ENCODE measurements around the gene TMEM8B. TPM values are rescaled to one million over a fixed set of nuclear protein-coding genes. Genes with fewer than 3 reads are reported as not detected.

TMEM8B gene
- total and polyA plus RNA-seq, 2 of the 8 experiments (the other 6 are each of a cell fraction or from before 2014, with no cell fraction given): 7.5 to 10.4 TPM

DNA sequence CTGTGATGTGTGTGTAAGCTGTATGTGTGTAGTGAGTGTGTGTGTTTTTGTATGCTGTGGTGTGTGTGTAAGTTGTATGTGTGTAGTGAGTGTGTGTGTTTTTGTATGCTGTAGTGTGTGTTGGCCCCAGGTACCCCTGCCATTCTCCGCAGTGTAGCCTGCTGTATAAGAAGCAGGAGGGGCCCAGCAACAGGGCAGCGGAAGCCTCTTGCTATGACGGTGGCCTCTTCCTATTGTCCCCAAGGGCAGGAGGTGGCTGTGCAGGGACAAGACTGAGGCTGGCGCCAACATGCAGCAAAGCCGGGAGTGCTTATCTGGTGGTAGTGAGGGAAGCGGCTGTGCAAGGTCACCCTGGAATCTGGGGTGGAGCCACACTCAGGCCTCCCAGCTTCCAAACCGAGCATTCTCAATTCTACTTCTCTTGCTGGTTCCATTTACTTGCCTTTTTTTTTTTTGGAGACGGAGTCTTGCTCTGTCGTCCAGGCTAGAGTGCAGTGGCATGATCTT, 85.3 kb downstream of the TMEM8B start:
- no peaks in the 10 kb centered on the region for H4K20me1 ChIP-seq (replicated peaks in 1 of 2; ENCODE audit: control insufficient read depth in 1 of 2, insufficient read depth in 2 of 2, low read length in 2 of 2)
- H3K79me2 ChIP-seq (ENCODE audit: control insufficient read depth in 1 of 2, insufficient read depth in 2 of 2, low read length in 2 of 2): no peaks in the 10 kb centered on the region
- H3K14ac ChIP-seq (ENCODE audit: insufficient read length): no peak overlapping the region
- no peaks in the 10 kb centered on the region for H3K36me3 ChIP-seq (ENCODE audit: control insufficient read depth in 2 of 4, insufficient read depth in 4 of 4, low read length in 3 of 4)
- DNase-seq (ENCODE audit: low read depth in 1 of 2, low spot score in 2 of 2): no peak
- no peak overlapping the region for H4K8ac ChIP-seq (ENCODE audit: extremely low read depth, insufficient read depth, low read length)
- H3K4ac ChIP-seq (replicated peaks; ENCODE audit: insufficient read length, low read depth, low read length): no peak overlapping the region
- no peak overlapping the region for H3K23ac ChIP-seq (ENCODE audit: insufficient read length)
- no peak overlapping the region for H3K18ac ChIP-seq (ENCODE audit: extremely low read depth, low read length)
- no peak overlapping the region for H2AK5ac ChIP-seq (ENCODE audit: low read depth, low read length)
- FAIRE-seq: peak; percentile 97
- H3K9me3 ChIP-seq (ENCODE audit: insufficient read depth in 2 of 2, low read depth in 1 of 2, low read length in 1 of 2): no peaks in the 10 kb centered on the region
- H3K27me3 ChIP-seq (replicated peaks in 1 of 4; ENCODE audit: control insufficient read depth in 3 of 4, extremely low read depth in 1 of 4, insufficient read depth in 3 of 4, low read length in 3 of 4): no peaks in the 10 kb centered on the region; a peak in 1 of 7 replicates
- H2AFZ ChIP-seq (ENCODE audit: low read length): no peak overlapping the region
- H4K5ac ChIP-seq (ENCODE audit: insufficient read length, low read depth, low read length): no peak overlapping the region
- no peak overlapping the region for H2BK120ac ChIP-seq (replicated peaks; ENCODE audit: low read depth, low read length)
- no peak overlapping the region for H2BK15ac ChIP-seq (ENCODE audit: low read length)
- no peak overlapping the region for H3K56ac ChIP-seq (replicated peaks; ENCODE audit: insufficient read length, low read depth, low read length)
- WGBS, 2 experiments (ENCODE audit: extremely low coverage in 1 of 2, insufficient coverage in 1 of 2, insufficient read length in 1 of 2, insufficient replicate concordance in 2 of 2, low coverage in 1 of 2, low lambda C conversion rate in 2 of 2, missing lambda C conversion rate in 1 of 2): 83% methylated on average over 9 of the region's 9 CpGs; no CpG with 5 or more reads in 1 of the 2 experiments
- peaks cover 3% of the 10 kb centered on the region; the same call in 1 of the 2 replicates for H3K23me2 ChIP-seq (ENCODE audit: low read depth, low read length)
- H3K9ac ChIP-seq (replicated peaks in 1 of 4; ENCODE audit: extremely low read depth in 1 of 4, low read depth in 3 of 4, low read length in 3 of 4): peak overlapping the region in 1 of 4 experiments; percentile 60; a peak in 1 of 7 replicates
- no peak for TF ChIP-seq SP1 (IDR thresholded peaks at IDR 0.05; ENCODE audit: low read depth, low read length)
- no peak for TF ChIP-seq JUN (IDR thresholded peaks at IDR 0.05; ENCODE audit: low read depth, low read length)
- TF ChIP-seq TAF1 (IDR thresholded peaks at IDR 0.05; ENCODE audit: low read depth, low read length): no peak
- TF ChIP-seq SIRT6 (IDR thresholded peaks at IDR 0.05; ENCODE audit: low read length): no peak
- no peak overlapping the region for H2BK20ac ChIP-seq (ENCODE audit: low read length)
- no peak overlapping the region for H3K4me2 ChIP-seq (ENCODE audit: insufficient read depth in 1 of 2, low read depth in 2 of 2, low read length in 2 of 2)
- ChIA-PET CTCF (ENCODE audit: partially characterized antibody) (interaction anchor here (0.6 to 1.5 kb wide), 3 partner anchors 10 to 255 kb away, joined by 3 to 5 read pairs (median 4); partner anchors contain the start of gene CCIN), POLR2A (ENCODE audit: partially characterized antibody) (no interaction called here)
- H2BK12ac ChIP-seq (ENCODE audit: low read depth, low read length): no peak overlapping the region
- H4K91ac ChIP-seq (replicated peaks; ENCODE audit: insufficient read length, low read length): no peak overlapping the region
- no peak overlapping the region for H3K27ac ChIP-seq (ENCODE audit: low read depth, low read length)
- H3K4me3 ChIP-seq (ENCODE audit: extremely low read depth in 1 of 4, insufficient read depth in 2 of 4, low read depth in 3 of 4, low read length in 4 of 4): no peak overlapping the region
- 0 out of 2 replicates have a peak, but pooled peaks cover under 1% of the 10 kb centered on the region for H3K79me1 ChIP-seq (ENCODE audit: low read depth, low read length)
- peaks cover 3 to 6% (median 5%) of the 10 kb centered on the region in 4 experiments; a peak in 5 of 7 replicates for H3K4me1 ChIP-seq (replicated peaks in 1 of 4; ENCODE audit: control insufficient read depth in 3 of 4, insufficient read depth in 4 of 4, low read length in 3 of 4)
- H2BK5ac ChIP-seq (ENCODE audit: low read depth, low read length): peak overlapping the region; percentile 92; the same call in 1 of the 2 replicates
